Neutrophil (primary cell): ENCODE measurements around the gene ZNF664.
"Not testable (repeated sequence)": the region's sequence is repeated elsewhere in the genome, so short reads cannot be mapped to it uniquely, and the experiment has no call there.

Experiments
- H3K27ac ChIP-seq: fragments of 200-600 bp; sonication (generic); 2 replicates; pipeline ENCODE4 v1.5.1; 2016; ENCODE audit warnings: mild to moderate bottlenecking, moderate library complexity
- H3K27me3 ChIP-seq: fragments of 200-600 bp; sonication (generic); 2 replicates; pipeline ENCODE4 v1.6.0; 2016; ENCODE audit warnings: mild to moderate bottlenecking
- H3K36me3 ChIP-seq: fragments of 200-600 bp; sonication (generic); 2 replicates; pipeline ENCODE4 v1.5.1; 2017
- H3K4me1 ChIP-seq, 2 experiments: fragments of 200-600 bp in 1 of 2; sonication (generic) in 1 of 2; 1 replicate in 1 of 2; 2 replicates in 1 of 2; pipeline versions ENCODE4 v1.5.1 to v1.6.1; 2013 to 2016; ENCODE audit warnings: low read depth in 1 of 2, low read length in 1 of 2, mild to moderate bottlenecking in 1 of 2, moderate library complexity in 1 of 2; ENCODE audit not compliant: control insufficient read depth in 1 of 2, insufficient read depth in 1 of 2
- H3K4me3 ChIP-seq, 2 experiments: fragments of 200-600 bp in 1 of 2; sonication (generic) in 1 of 2; 1 replicate in 1 of 2; 2 replicates in 1 of 2; pipeline ENCODE4 v1.5.1; 2013 to 2016; ENCODE audit warnings: low read depth in 1 of 2, low read length in 1 of 2, mild to moderate bottlenecking in 1 of 2, moderate library complexity in 1 of 2
- H3K9me3 ChIP-seq: fragments of 200-600 bp; sonication (generic); 2 replicates; pipeline ENCODE4 v1.5.1; 2016
- CTCF ChIP-seq: fragments of 200-600 bp; sonication (generic); IDR thresholded peaks from 2 replicates; pipeline ENCODE4 v1.5.1; 2016; ENCODE audit warnings: antibody characterized with exemption

The ZNF664 gene

DNA sequence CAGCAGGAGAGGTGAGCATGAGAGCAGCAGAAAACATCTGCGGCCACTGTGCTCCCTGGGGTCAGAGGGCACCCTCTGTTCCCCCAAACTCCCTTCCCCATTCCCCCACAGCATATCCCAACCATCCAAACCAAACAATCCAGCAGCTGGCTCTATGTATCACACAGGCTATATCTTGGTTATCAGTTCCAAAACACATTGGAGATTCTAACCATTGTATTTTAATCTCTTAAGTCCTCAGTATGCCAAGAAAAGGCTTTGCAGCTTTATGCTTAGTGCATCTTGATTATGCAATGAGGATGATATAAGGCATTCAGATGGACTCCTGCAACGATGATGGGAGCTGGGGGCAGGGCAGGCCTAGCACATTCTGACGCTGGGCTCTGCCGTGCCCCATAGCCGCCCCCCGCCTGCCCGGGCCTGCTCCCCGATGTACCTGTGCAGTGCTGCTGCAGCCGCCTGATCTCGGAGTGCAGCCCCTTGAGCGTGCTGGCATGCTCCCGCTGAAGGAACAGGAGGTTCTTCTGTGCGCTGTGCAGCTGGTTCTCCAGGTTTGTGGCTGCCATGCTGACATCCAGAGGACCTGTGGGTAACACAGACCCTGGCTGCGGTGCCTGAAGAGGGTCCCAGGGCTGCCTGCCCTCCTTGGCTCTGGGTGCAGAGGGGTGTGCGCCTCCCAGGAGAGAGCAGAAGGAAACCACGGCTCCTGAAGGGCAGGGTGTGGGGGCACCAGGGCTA is 29.9 kb upstream of the ZNF664 start:
- no peak for TF ChIP-seq CTCF
- Histone ChIP-seq H3K27ac (no peak overlapping the region), H3K4me1 (no peaks in the 10 kb centered on the region), H3K36me3 (no peaks in the 10 kb centered on the region), H3K9me3 (no peaks in the 10 kb centered on the region), H3K4me3 (no peak overlapping the region), H3K27me3 (no peaks in the 10 kb centered on the region)

DNA sequence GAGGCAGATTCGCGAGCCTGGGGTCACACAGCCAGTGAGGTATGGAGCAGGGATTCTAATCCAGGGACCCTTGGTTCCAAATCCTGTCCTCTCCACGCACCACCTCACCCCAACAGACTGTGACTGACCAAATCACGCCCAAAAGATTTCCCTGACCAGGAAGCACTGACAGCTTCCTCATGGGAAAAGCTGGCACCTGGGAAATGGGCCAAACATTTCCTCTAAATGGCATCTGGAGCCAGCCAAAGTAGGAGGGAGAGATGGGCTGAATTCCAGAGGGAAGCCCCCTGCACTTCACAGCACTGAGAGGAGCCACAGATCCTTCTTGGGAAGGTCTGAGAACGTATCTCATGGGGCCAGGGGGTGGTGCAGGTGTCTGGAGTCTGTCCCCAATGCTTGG is 29.2 kb upstream of the ZNF664 start:
- Histone ChIP-seq H3K27ac (no peak overlapping the region), H3K4me3 (no peak overlapping the region), H3K27me3 (no peaks in the 10 kb centered on the region), H3K4me1 (no peaks in the 10 kb centered on the region), H3K9me3 (no peaks in the 10 kb centered on the region), H3K36me3 (no peaks in the 10 kb centered on the region)
- TF ChIP-seq CTCF: no peak

DNA sequence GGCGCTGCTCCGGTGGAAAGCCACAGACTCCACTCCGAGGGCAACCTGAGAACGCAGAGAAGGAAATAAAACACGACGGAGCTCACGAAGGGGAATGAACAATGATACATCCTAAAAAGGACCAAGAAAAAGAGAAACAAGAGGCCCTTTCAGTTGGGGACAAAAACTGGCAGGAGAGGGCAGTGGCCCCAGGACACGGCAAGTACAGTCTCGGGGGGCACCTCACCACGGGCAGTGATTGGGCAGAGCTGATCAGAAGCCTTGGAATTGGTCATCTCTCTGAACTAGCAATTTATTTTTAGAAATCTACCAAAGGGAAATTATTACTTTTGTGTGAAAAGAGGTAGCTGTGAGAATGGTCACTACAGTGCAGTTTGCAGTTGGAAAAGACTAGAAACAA is 28.3 kb upstream of the ZNF664 start:
- no peaks in the 10 kb centered on the region for H3K9me3 ChIP-seq

DNA sequence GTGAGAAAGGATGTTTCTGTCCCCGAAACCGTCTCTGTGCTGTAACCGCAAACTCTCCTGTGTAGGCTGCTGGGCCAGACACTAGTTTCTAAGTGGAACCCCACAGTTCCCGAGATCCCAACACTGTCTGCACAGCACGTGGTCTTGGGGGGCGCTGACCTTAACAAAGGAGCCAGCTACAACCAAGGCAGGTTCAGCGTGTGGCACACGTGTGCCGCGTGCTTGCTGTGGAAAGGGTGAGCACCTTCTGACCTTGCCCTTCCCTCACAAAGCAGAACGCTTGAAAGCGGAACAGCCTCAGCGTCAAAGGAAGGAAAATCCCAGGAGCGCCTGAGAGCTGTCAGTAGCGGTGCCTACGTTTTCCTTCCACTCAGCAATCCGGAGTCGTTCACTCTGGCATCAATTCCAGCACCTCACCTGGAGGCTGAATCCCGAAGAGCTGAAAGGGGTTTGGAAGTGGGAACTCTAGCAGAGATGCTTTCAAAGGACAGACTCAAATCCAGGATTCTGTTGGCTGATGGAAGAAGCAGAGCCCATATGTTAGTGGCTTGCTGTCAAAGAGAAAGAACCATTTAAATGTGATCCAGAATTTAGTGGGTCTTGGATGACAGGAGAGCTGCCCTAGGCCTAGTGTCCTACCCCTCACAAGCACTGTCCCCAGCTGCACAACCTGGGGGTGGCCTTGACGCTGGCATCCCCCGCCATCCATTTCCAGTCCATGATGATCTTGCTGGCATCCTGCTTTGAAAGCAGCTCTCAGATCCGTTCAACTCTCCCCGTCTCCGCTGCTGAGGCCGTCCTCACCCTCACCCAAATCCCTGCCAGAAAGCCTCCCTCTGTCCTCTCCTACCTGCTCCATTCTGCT is 27.5 kb upstream of the ZNF664 start:
- no peak overlapping the region for H3K27ac ChIP-seq
- no peaks in the 10 kb centered on the region for H3K9me3 ChIP-seq
- TF ChIP-seq CTCF: no peak
- H3K4me3 ChIP-seq: no peak overlapping the region
- H3K4me1 ChIP-seq: no peaks in the 10 kb centered on the region
- no peaks in the 10 kb centered on the region for H3K36me3 ChIP-seq
- H3K27me3 ChIP-seq: no peaks in the 10 kb centered on the region

More for the DNA sequence above, 28.3 kb upstream of the ZNF664 start:
- TF ChIP-seq CTCF: no peak
- no peaks in the 10 kb centered on the region for H3K36me3 ChIP-seq
- no peaks in the 10 kb centered on the region for H3K27me3 ChIP-seq
- H3K4me1 ChIP-seq: no peaks in the 10 kb centered on the region
- H3K4me3 ChIP-seq: no peak overlapping the region
- H3K27ac ChIP-seq: no peak overlapping the region

DNA sequence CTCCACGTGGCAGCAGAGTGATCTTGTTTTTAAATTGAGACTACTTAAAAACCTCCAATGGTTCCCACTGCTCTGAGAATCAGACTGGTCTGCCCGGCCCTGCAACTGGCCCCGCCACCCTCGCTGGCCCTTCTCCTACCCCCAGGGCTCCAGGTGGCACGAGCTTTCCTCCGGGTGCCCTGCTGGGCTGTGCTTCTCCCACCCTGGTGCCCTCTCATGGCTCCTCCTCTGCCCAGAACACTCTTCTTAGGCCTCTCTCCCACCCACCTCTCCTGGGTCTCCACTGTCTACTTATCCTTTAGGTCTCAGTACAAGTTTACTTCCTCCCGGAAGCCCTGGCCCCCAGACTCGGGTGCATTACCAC is 26.9 kb upstream of the ZNF664 start:
- no peak overlapping the region for H3K27ac ChIP-seq
- TF ChIP-seq CTCF: no peak
- H3K4me1 ChIP-seq: no peaks in the 10 kb centered on the region
- H3K36me3 ChIP-seq: no peaks in the 10 kb centered on the region
- no peaks in the 10 kb centered on the region for H3K9me3 ChIP-seq
- H3K4me3 ChIP-seq: no peak overlapping the region
- H3K27me3 ChIP-seq: no peaks in the 10 kb centered on the region

GRCh38 chr12:123946516-123947505 is 26.2 kb upstream of the ZNF664 start:
- H3K4me3 ChIP-seq, H3K9me3 ChIP-seq, H3K4me1 ChIP-seq, H3K27me3 ChIP-seq, H3K36me3 ChIP-seq, H3K27ac ChIP-seq: not testable (repeated sequence)

GRCh38 chr12:123947531-123947930 is 25.5 kb upstream of the ZNF664 start:
- H3K9me3 ChIP-seq, H3K27ac ChIP-seq, H3K4me3 ChIP-seq, H3K36me3 ChIP-seq, H3K4me1 ChIP-seq, H3K27me3 ChIP-seq: not testable (repeated sequence)
